ENCODE data around the gene PTH2R. TPM values are rescaled to one million over a fixed set of nuclear protein-coding genes. Genes with fewer than 3 reads are reported as not detected.

Gene PTH2R
- total and polyA plus RNA-seq, 2 of the 13 experiments (the other 11 are each of a cell fraction or from before 2014, with no cell fraction given) = 0.04 TPM; not detected in 1

DNA sequence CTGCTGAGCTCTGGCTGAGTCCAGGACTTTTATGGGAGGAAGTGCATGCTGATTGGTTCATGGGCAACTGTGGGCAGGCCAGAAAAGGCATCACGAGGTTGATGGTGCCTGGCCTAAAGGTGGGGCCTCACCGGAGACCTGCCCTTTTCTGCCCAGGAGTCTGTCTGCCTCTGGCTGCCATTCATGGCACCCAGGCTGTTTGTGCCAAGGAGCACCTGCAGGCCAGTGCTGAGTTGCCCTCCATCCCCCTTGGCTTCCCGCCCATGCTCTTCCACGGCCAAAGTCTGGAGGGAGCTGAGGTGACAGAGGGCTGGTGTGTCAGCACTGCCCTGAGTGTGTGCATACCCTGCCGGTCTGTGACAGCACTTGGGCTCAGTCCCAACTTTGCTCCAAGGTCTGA, 123.2 kb downstream of the PTH2R start (continued):
- no peak for TF ChIP-seq ZNF547 (CRISPR knock-in tag; IDR thresholded peaks at IDR 0.05)

DNA sequence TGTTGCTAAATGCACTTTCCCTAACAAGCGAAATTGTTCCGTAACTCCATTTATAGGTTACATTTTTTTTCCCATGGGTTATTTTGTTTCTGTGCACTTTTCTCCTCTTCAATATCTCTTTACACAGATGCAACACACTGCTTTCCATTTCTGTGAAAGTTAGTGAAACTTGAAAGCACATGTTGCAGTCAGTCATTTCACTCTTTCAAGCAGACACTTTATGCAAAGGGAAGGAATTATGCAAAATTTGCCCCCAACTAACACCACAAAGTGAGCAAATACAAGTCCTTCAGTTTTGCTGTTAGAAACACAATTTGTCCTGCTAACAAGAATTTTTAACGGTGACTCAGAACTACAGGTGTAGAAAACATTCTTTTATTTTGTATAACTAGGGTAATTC, 124.8 kb downstream of the PTH2R start:
- Histone ChIP-seq H3K4me2 (ENCODE audit: low read depth, low read length) (no peak overlapping the region), H3K4me1 (ENCODE audit: insufficient read depth, low read length) (no peaks in the 10 kb centered on the region), H4K20me1 (ENCODE audit: insufficient read depth, low read length) (no peaks in the 10 kb centered on the region), H3K79me2 (ENCODE audit: insufficient read depth, low read length) (no peaks in the 10 kb centered on the region), H3K4me3 (replicated peaks in 1 of 3; ENCODE audit: insufficient read depth in 1 of 3, low read depth in 2 of 3, low read length in 3 of 3) (no peak overlapping the region), H3K27ac (ENCODE audit: extremely low read length, insufficient read depth, low read length) (no peak overlapping the region), H3K9ac (ENCODE audit: insufficient read depth, low read depth, low read length) (no peak overlapping the region), H3K9me3 (ENCODE audit: low read length) (0 out of 2 replicates have a peak, but pooled peaks cover 8% of the 10 kb centered on the region), H3K27me3 (ENCODE audit: control insufficient read depth in 1 of 2, insufficient read depth in 2 of 2, low read length in 2 of 2) (no peaks in the 10 kb centered on the region), H2AFZ (ENCODE audit: low read length) (no peak overlapping the region), H3K36me3 (replicated peaks in 1 of 2; ENCODE audit: control insufficient read depth in 1 of 2, insufficient read depth in 2 of 2, low read length in 2 of 2) (no peaks in the 10 kb centered on the region)
- DNase-seq (ENCODE audit: low spot score) = no peak
- no peak for FAIRE-seq
- in situ Hi-C loops (cut with HindIII; ENCODE audit: extremely low pct_ligation_motif_present, low pct_unique_long_range_greater_than_20kb) (no loop called here), intact Hi-C loops (cut with micrococcal nuclease; ENCODE audit: unreplicated experiment) (no loop called here)
- TF ChIP-seq NCOA2 (CRISPR knock-in tag; IDR thresholded peaks at IDR 0.05) (no peak), KDM5A (IDR thresholded peaks at IDR 0.05; ENCODE audit: borderline replicate concordance, low read length) (no peak), SAP130 (CRISPR knock-in tag; IDR thresholded peaks at IDR 0.05; ENCODE audit: low read depth) (no peak), ZBTB10 (CRISPR knock-in tag; IDR thresholded peaks at IDR 0.05; ENCODE audit: borderline replicate concordance) (no peak), ZNF652 (CRISPR knock-in tag; IDR thresholded peaks at IDR 0.05; ENCODE audit: borderline replicate concordance, low read depth) (no peak), ZNF510 (CRISPR knock-in tag; IDR thresholded peaks at IDR 0.05; ENCODE audit: low read depth) (no peak), ZNF567 (CRISPR knock-in tag; IDR thresholded peaks at IDR 0.05; ENCODE audit: borderline replicate concordance) (no peak), ESRRA (CRISPR knock-in tag; IDR thresholded peaks at IDR 0.05; ENCODE audit: low read depth) (no peak), BRF2 (CRISPR knock-in tag; IDR thresholded peaks at IDR 0.05) (no peak), ZBTB7B (CRISPR knock-in tag; IDR thresholded peaks at IDR 0.05) (no peak), ZSCAN22 (CRISPR knock-in tag; IDR thresholded peaks at IDR 0.05) (no peak), ZNF138 (CRISPR knock-in tag; IDR thresholded peaks at IDR 0.05; ENCODE audit: low read depth) (no peak), FOXA3 (CRISPR knock-in tag; IDR thresholded peaks at IDR 0.05) (no peak), TFDP2 (CRISPR knock-in tag; IDR thresholded peaks at IDR 0.05) (no peak), ZNF724P (CRISPR knock-in tag; IDR thresholded peaks at IDR 0.05; ENCODE audit: borderline replicate concordance) (no peak), KDM4B (CRISPR knock-in tag; IDR thresholded peaks at IDR 0.05) (no peak)
- TF ChIP-seq, protein P1, sequence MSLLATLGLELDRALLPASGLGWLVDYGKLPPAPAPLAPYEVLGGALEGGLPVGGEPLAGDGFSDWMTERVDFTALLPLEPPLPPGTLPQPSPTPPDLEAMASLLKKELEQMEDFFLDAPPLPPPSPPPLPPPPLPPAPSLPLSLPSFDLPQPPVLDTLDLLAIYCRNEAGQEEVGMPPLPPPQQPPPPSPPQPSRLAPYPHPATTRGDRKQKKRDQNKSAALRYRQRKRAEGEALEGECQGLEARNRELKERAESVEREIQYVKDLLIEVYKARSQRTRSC (CRISPR knock-in tag; IDR thresholded peaks at IDR 0.05; ENCODE audit: low read depth) = no peak
- no peak for ATAC-seq
- CTCF ChIA-PET (ENCODE audit: low intra/inter-chr PET ratio, low total read pairs) = no interaction called here
- POLR2A ChIA-PET = no interaction called here
- BruUV-seq (replicated peaks) = no TSS peak
- 42% methylated on average over 3 of the region's 3 CpGs for WGBS (ENCODE audit: low lambda C conversion rate)

Data from HepG2 (cell line).